Esophagus (tissue), 2 donors: ENCODE data around the gene NRSN2. TPM values are rescaled to one million over a fixed set of nuclear protein-coding genes. Genes with fewer than 3 reads are reported as not detected.

Source experiments
- H3K27ac ChIP-seq, 2 donors: one replicate each; pipeline ENCODE4 v1.5.1; 2013; ENCODE audit warnings: low read depth in 2 of 2, mild to moderate bottlenecking in 2 of 2, inconsistent platforms in 1 of 2, low read length in 1 of 2, moderate library complexity in 1 of 2
- H3K27me3 ChIP-seq, 2 donors: one replicate each; pipeline ENCODE4 v1.6.1; 2013; ENCODE audit warnings: low read length in 2 of 2, control low read depth in 1 of 2, mild to moderate bottlenecking in 1 of 2; ENCODE audit not compliant: insufficient read depth in 2 of 2, control insufficient read depth in 1 of 2
- H3K36me3 ChIP-seq, 2 donors: one replicate each; pipeline ENCODE4 v1.6.1; 2013; ENCODE audit warnings: low read length in 1 of 2; ENCODE audit not compliant: control insufficient read depth in 2 of 2, insufficient read depth in 2 of 2
- H3K4me1 ChIP-seq, 2 donors: one replicate each; pipeline ENCODE4 v1.6.1; 2013; ENCODE audit warnings: low read length in 1 of 2; ENCODE audit not compliant: control insufficient read depth in 2 of 2, insufficient read depth in 2 of 2
- H3K4me3 ChIP-seq, 2 donors: one replicate each; pipeline ENCODE4 v1.5.1; 2013; ENCODE audit warnings: low read length in 2 of 2, mild to moderate bottlenecking in 2 of 2, low read depth in 1 of 2, moderate library complexity in 1 of 2
- H3K9me3 ChIP-seq, 2 donors: one replicate each; pipeline ENCODE4 v1.6.1; 2013; ENCODE audit warnings: mild to moderate bottlenecking in 2 of 2, low read depth in 1 of 2, low read length in 1 of 2, moderate library complexity in 1 of 2; ENCODE audit not compliant: control insufficient read depth in 2 of 2, insufficient read depth in 1 of 2
- WGBS, 2 donors: extraction: QIAGEN DNeasy Blood & Tissue Kit; methylation state at CpG; one replicate each; pipeline ENCODE4 v1.1.7; 2013; 5-methylcytosine and 5-hydroxymethylcytosine counted together
- polyA plus RNA-seq, 2 donors: library from polyadenylated mRNA; stranded (reverse); fragments of 200-250 nt; gene quantifications; one replicate each; pipeline ENCODE4 v1.2.3, GENCODE V29; 2013
- donor health status: healthy with polysubstance abuse.
- donor health status: Bipolar disorder and iron deficiency.

Gene NRSN2
- polyA plus RNA-seq, 2 donors = 6.0 to 6.1 TPM

DNA sequence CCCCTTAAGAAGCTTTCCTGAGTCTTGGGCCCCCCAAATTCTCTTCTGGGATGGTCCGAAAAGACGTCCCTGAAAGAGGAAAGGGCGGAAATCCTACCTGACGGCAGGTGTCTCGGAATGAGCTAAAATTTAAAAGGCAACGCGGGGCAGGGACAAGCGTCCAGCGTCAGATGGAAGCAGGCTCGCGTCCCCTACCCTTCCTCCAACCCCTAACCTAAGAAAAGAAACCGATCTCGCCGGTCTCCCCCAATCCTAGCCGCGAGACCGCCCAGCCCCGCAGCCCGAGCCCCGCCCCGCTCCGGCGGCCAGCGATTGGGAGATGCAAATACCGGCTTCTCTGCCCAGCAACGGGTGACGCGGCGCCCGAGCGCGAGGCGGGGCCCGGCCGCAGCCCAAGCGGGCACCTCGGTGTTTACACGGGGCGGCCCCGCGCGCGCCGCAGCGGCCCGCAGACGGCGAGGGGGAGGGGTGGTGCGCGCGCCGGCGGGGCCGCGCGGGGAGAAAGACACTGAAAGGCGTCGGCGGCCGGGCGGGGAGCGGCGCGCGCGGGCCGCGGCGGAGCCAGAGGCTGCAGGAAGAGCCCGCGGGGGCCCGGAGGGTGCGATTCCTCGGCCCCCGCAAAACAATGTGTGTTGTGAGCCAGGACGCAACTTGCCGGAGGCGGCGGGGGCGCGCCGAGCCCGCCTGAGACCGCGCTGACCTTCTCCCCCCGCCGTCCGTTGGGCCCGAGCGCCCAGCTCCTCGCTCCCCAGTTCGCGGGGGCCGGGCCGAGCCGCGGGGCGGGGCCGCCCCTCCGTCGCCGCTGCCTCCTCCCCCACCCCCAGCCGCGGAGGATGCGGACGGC is 21.6 kb upstream of the NRSN2 start, which contains the start of gene SOX12:
TSS of gene SOX12 (plus strand) at position 508 of the 844 bp plus-strand sequence. CDS start 373 bp downstream, outside the sequence.
- H3K27ac ChIP-seq = peak within 1 kb of the TSS; percentile 87 to 99
- 0% methylated on average over 69 to 106 of the region's 106 CpGs for WGBS, 2 donors
- H3K4me3 ChIP-seq = peak within 1 kb of the TSS; percentile 66 to 72
- H3K9me3 ChIP-seq = peaks cover 0 to 3% of the 10 kb centered on the region in 2 donors
- no peaks in the 10 kb centered on the region for H3K27me3 ChIP-seq
- H3K4me1 ChIP-seq = peaks cover 3 to 9% of the 10 kb centered on the region in 2 donors
- H3K36me3 ChIP-seq = no peaks in the 10 kb centered on the region

DNA sequence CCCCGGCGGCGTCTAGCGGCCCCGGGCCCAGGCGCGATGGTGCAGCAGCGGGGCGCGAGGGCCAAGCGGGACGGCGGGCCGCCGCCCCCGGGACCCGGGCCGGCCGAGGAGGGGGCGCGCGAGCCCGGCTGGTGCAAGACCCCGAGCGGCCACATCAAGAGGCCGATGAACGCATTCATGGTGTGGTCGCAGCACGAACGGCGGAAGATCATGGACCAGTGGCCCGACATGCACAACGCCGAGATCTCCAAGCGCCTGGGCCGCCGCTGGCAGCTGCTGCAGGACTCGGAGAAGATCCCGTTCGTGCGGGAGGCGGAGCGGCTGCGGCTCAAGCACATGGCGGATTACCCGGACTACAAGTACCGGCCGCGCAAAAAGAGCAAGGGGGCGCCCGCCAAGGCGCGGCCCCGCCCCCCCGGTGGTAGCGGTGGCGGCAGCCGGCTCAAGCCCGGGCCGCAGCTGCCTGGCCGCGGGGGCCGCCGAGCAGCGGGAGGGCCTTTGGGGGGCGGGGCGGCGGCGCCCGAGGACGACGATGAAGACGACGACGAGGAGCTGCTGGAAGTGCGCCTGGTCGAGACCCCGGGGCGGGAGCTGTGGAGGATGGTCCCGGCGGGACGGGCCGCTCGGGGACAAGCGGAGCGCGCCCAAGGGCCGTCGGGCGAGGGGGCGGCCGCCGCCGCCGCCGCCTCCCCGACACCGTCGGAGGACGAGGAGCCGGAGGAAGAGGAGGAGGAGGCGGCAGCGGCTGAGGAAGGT is 20.8 kb upstream of the NRSN2 start:
- H3K36me3 ChIP-seq = no peaks in the 10 kb centered on the region
- peaks cover 0 to 3% of the 10 kb centered on the region in 2 donors for H3K9me3 ChIP-seq
- peak overlapping the region; percentile 87 to 92 for H3K27ac ChIP-seq
- peak overlapping the region; percentile 66 to 72 for H3K4me3 ChIP-seq
- H3K27me3 ChIP-seq = no peaks in the 10 kb centered on the region
- H3K4me1 ChIP-seq = peaks cover 3 to 11% of the 10 kb centered on the region in 2 donors
- WGBS, 2 donors = 1% methylated on average over 80 to 103 of the region's 103 CpGs

DNA sequence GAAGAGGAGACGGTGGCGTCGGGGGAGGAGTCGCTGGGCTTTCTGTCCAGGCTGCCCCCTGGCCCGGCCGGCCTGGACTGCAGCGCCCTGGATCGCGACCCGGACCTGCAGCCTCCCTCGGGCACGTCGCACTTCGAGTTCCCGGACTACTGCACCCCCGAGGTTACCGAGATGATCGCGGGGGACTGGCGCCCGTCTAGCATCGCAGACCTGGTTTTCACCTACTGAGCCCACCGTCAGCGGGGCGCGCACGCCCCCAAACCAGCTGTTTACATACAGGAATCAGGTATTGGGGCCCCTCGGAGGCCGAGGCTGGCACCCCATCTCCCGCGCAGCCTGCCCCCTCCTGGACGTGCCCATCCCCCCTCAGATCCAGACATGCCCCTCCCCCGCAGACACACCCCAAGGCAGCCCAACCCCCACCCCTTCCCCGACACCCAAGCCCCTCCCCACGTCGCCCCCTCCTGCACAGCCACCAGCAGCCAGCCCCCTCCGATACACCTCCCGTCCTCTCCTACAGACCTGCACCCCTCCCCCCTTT is 20.2 kb upstream of the NRSN2 start:
- H3K27ac ChIP-seq = peak overlapping the region; percentile 87 to 92
- no peaks in the 10 kb centered on the region for H3K36me3 ChIP-seq
- no peaks in the 10 kb centered on the region for H3K27me3 ChIP-seq
- H3K4me3 ChIP-seq = peak overlapping the region; percentile 66 to 72
- H3K4me1 ChIP-seq = peaks cover 3 to 11% of the 10 kb centered on the region in 2 donors
- H3K9me3 ChIP-seq = peaks cover 0 to 3% of the 10 kb centered on the region in 2 donors
- 1% methylated on average over 33 to 38 of the region's 38 CpGs for WGBS, 2 donors

DNA sequence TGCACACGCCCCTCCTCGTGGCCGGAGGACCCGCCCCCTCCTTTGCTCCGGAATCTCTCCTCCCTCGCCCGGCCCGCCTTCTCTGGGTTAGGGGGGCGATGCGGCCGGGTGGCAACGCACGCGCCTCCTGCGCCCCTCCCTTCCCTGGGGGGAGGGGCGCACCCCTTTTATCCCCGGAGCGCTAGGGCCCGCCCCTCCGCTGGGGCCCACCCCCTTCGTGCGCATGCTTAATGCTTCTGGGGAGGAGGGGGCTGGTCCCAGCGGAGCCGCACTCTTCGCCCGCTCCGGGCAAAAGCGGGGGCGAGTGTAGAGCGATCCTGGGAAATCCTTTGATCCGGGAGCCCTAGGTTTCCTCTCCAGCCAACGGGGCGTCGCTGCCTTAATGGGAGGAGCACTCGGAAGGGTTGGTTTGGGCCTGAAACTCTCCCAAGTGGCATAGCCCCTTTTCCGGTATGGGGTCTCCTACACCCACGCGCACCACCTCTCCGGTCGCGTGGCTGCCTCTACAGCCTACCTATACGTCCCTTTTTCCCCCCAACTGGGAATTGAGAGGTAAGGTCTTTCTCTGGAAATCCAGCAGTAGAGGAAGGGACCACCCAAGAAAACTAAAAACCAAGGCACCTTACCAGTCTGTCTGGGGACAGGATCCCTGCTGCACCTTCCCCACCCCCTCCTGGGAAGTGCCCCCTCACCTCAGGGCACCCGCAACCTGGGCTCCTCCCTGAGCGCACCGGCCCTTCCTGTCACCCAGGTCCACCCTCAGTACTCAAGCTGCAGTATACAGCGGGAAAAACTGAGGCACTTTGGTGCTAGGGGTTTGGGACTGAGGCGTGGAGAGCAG is 19.5 kb upstream of the NRSN2 start:
- no peaks in the 10 kb centered on the region for H3K27me3 ChIP-seq
- peaks cover 0 to 3% of the 10 kb centered on the region in 2 donors for H3K9me3 ChIP-seq
- 3 to 5% methylated on average over 44 to 47 of the region's 47 CpGs for WGBS, 2 donors
- no peaks in the 10 kb centered on the region for H3K36me3 ChIP-seq
- H3K27ac ChIP-seq = peak overlapping the region; percentile 81 to 87
- peak overlapping the region; percentile 66 to 72 for H3K4me3 ChIP-seq
- peaks cover 3 to 11% of the 10 kb centered on the region in 2 donors for H3K4me1 ChIP-seq

DNA sequence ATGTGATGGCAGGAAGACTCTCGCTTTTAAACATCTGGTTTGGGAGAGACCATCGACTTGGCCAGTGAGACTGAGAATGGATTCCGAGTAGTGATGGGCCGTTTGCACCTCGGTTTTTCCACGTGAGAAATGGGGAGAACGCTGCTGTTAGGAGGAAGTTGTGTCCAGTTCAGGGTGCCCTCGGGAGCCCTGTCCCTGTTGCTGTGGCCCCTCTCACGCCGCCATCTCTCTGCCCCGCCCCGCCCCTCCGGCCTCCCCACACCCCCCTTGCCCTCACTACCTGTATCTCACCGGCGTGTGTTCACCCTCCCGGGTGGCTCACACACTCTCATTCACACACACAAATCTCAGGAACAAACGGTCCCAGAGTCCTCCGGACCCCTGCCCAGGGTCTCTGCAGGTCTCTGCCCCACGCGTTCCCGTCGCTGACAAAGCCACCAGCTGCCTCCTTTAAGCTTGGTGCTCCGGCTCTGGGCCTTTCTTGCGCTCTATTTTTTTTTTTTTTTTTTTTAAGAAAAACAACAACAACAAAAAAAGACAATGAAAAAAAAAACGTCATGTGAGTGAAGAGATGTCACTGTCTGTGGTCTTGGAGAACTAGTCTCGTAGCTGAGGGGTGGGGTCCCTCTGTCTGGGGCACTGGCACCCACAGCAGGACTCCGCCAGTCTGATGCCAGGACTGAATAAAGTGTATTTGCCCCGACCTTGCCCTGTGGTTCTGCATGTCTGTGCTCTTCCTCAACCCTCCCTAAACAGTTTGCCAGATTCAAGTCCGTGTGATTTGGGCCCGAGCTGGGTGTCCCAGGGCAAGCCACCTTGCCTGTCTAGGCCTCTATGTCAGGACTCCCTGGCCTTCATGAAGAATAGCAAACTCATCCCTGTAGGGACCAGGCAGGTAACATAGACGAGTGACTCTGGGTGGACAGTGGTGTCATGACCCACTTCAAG is 18.6 kb upstream of the NRSN2 start:
- 36 to 37% methylated on average over 25 to 31 of the region's 31 CpGs for WGBS, 2 donors
- H3K9me3 ChIP-seq = peaks cover 0 to 3% of the 10 kb centered on the region in 2 donors
- no peaks in the 10 kb centered on the region for H3K36me3 ChIP-seq
- no peaks in the 10 kb centered on the region for H3K27me3 ChIP-seq
- H3K27ac ChIP-seq = peak overlapping the region; percentile 38 to 81
- peaks cover 3 to 11% of the 10 kb centered on the region in 2 donors for H3K4me1 ChIP-seq
- H3K4me3 ChIP-seq = peak overlapping the region; percentile 66 to 72

DNA sequence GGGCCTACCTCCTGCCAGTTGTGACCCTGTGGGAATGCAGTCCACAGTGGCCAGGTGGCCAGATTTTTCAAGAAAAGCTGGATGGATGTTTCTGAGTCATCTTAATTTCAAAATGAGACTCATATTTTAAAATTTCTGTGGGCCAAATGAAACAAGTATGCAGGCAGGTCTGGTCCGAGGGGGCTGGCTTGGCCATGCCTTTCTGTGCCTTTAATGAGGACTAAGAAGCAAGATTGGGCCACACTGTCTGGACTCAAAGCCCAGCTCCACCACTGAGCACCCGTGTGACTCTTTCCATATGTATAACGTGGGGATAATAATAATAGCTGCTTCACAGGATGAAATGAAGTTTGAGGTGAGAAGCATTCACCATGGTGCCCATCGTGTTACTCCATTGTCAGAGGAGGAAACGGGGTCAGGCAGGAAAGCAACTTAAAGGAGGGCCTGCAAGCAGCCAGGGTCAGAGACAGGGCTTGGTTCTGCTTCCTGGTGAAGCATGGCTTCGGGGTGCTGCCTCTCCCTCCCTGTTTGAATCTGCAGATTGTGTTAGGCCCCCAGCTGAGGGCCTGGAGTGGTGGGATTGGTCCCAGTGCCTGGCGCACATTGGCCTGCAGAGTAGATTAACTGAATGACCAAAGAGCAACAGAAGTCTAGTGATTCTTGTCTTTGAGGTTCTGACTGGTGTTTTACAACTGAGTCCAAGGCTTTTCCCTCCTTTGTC is 17.8 kb upstream of the NRSN2 start:
- Histone ChIP-seq H3K27ac (no peak overlapping the region), H3K4me1 (peaks cover 3 to 11% of the 10 kb centered on the region in 2 donors), H3K36me3 (no peaks in the 10 kb centered on the region), H3K9me3 (peaks cover 0 to 3% of the 10 kb centered on the region in 2 donors), H3K27me3 (no peaks in the 10 kb centered on the region), H3K4me3 (no peak overlapping the region)
- 49 to 50% methylated on average over 7 of the region's 7 CpGs for WGBS, 2 donors

DNA sequence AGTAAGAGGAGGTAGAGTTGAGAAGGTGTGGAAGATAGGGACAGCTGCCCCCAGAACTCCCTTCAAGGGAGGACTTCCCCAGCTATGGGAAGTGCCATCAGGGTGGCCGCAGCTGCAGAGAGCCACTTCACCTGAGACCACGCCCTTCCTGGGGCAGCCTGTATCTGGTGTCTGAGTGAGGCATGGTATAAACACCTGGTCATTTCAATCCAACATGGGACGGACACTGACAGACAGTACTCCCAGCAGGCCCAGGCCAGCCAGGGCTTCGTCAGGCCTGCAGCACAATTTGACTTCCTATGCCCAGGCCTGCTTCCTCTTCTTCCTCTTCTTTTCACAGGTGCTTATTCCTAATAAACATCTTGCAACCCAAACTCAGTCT is 17.1 kb upstream of the NRSN2 start:
- no peak overlapping the region for H3K4me3 ChIP-seq
- WGBS, 2 donors = 53 to 73% methylated on average over 4 of the region's 4 CpGs
- H3K4me1 ChIP-seq = peaks cover 3 to 11% of the 10 kb centered on the region in 2 donors
- no peaks in the 10 kb centered on the region for H3K27me3 ChIP-seq
- H3K9me3 ChIP-seq = peaks cover 0 to 3% of the 10 kb centered on the region in 2 donors
- H3K27ac ChIP-seq = peak overlapping the region in 1 of 2 donors; percentile 29
- H3K36me3 ChIP-seq = no peaks in the 10 kb centered on the region
